HEK293T (cell line): ENCODE measurements around the gene TSPAN8.

Source experiments
- CTCF ChIA-PET: fragments of 350-600 bp; formaldehyde crosslinking; extraction: SDS; loops from one replicate; lab custom pipeline; 2021; ENCODE audit warnings: antibody characterized with exemption, inconsistent platforms; lab: Yijun Ruan, JAX
- POLR2A ChIA-PET: fragments of 350-600 bp; formaldehyde crosslinking; extraction: SDS; loops from one replicate; lab custom pipeline; 2020; ENCODE audit warnings: antibody characterized with exemption, inconsistent platforms; lab: Yijun Ruan, JAX
- DNase-seq: peaks from one replicate; pipeline ENCODE4 v3.0.0; 2012; ENCODE audit warnings: mixed read lengths; ENCODE audit errors: extremely low spot score
- ARNT ChIP-seq: fragments of 450-650 bp; IDR thresholded peaks from 2 replicates; pipeline ENCODE4 v1.6.1; 2017; ENCODE audit warnings: mild to moderate bottlenecking
- BHLHE40 ChIP-seq: fragments of 450-650 bp; IDR thresholded peaks from 2 replicates; pipeline ENCODE4 v1.6.1; 2016; ENCODE audit warnings: mild to moderate bottlenecking, moderate library complexity, borderline replicate concordance
- CTBP1 ChIP-seq: fragments of 450-650 bp; IDR thresholded peaks from 2 replicates; pipeline ENCODE4 v1.6.1; 2016; ENCODE audit warnings: borderline replicate concordance
- ELF4 ChIP-seq: fragments of 450-650 bp; IDR thresholded peaks from 2 replicates; pipeline ENCODE4 v1.6.1; 2017; ENCODE audit warnings: antibody characterized with exemption
- FOXA1 ChIP-seq: fragments of 450-650 bp; IDR thresholded peaks from 2 replicates; pipeline ENCODE4 v1.6.1; 2016; ENCODE audit warnings: mild to moderate bottlenecking
- FOXK2 ChIP-seq: fragments of 450-650 bp; IDR thresholded peaks from 2 replicates; pipeline ENCODE4 v1.6.1; 2016; ENCODE audit warnings: mild to moderate bottlenecking
- FOXM1 ChIP-seq: fragments of 450-650 bp; IDR thresholded peaks from 2 replicates; pipeline ENCODE4 v1.6.1; 2017; ENCODE audit warnings: mild to moderate bottlenecking, borderline replicate concordance
- HDGF ChIP-seq: fragments of 450-650 bp; IDR thresholded peaks from 2 replicates; pipeline ENCODE4 v1.6.1; 2017; ENCODE audit warnings: antibody characterized with exemption, borderline replicate concordance
- L3MBTL2 ChIP-seq: fragments of 450-650 bp; conservative IDR thresholded peaks from 2 replicates; pipeline ENCODE4 v1.6.1; 2016; ENCODE audit warnings: mild to moderate bottlenecking
- LEF1 ChIP-seq: fragments of 450-650 bp; IDR thresholded peaks from 2 replicates; pipeline ENCODE4 v1.6.1; 2017; ENCODE audit warnings: mild to moderate bottlenecking, borderline replicate concordance
- NFRKB ChIP-seq: fragments of 450-650 bp; IDR thresholded peaks from 2 replicates; pipeline ENCODE4 v1.6.1; 2016; ENCODE audit warnings: mild to moderate bottlenecking, moderate library complexity
- SP1 ChIP-seq: fragments of 450-650 bp; IDR thresholded peaks from 2 replicates; pipeline ENCODE4 v1.6.1; 2017
- SUZ12 ChIP-seq: fragments of 450-650 bp; IDR thresholded peaks from 2 replicates; pipeline ENCODE4 v1.6.1; 2016; ENCODE audit warnings: mild to moderate bottlenecking
- TARDBP ChIP-seq: fragments of 450-650 bp; IDR thresholded peaks from 2 replicates; pipeline ENCODE4 v1.6.1; 2016
- ZNF384 ChIP-seq: fragments of 450-650 bp; IDR thresholded peaks from 2 replicates; pipeline ENCODE4 v1.6.1; 2016
- TF ChIP-seq, protein P1 (sequence below): fragments of 450-650 bp; IDR thresholded peaks from 2 replicates; pipeline ENCODE4 v1.6.1; 2016

Gene TSPAN8

DNA sequence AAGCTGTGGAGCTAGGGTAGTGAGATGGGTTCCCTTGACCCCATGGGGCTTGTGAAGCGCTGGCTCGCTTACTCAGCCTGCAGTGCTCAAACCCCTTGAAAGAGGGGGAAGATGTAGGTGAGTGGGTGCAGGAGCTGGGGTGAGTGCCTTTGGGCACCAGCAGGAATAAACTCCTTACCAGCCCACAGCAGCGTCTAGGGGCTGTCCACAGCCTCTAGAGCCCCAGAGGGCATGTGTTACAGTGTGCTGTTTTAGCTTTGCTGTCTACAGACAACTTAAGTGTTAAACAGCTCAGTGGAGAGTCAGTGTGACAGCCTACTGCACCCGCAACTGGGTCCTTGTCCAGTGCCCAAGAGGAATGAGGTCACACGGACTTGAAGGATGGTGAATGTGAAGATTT, 48.0 kb downstream of the TSPAN8 start:
- TF ChIP-seq L3MBTL2 (no peak), ELF4 (no peak), ZNF384 (no peak), BHLHE40 (no peak)
- no peak for DNase-seq
- ChIA-PET POLR2A (no interaction called here), CTCF (no interaction called here)

DNA sequence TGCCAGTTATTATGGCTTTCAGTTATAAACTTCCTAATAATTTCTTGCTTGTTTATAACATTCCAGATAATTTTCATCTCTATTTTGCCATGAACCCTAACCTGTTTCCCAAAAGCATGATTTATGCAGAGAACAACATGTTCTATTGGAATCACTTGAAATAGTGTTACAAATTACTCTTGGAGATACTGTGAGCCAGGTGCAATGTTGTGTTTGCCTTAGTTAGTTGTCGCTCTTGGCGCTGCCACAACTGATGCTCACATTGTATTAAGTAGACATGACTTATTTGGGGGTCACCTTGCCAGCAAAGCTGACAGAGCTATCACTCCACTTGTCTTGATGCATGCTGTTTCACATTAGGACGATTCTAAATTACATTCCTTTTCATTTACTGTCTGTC, 49.4 kb downstream of the TSPAN8 start:
- CTCF ChIA-PET = no interaction called here
- no peak for DNase-seq
- POLR2A ChIA-PET = no interaction called here
- no peak for TF ChIP-seq LEF1
- no peak for TF ChIP-seq FOXA1
- TF ChIP-seq, protein P1, sequence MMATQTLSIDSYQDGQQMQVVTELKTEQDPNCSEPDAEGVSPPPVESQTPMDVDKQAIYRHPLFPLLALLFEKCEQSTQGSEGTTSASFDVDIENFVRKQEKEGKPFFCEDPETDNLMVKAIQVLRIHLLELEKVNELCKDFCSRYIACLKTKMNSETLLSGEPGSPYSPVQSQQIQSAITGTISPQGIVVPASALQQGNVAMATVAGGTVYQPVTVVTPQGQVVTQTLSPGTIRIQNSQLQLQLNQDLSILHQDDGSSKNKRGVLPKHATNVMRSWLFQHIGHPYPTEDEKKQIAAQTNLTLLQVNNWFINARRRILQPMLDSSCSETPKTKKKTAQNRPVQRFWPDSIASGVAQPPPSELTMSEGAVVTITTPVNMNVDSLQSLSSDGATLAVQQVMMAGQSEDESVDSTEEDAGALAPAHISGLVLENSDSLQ = no peak
- TF ChIP-seq BHLHE40 = no peak

DNA sequence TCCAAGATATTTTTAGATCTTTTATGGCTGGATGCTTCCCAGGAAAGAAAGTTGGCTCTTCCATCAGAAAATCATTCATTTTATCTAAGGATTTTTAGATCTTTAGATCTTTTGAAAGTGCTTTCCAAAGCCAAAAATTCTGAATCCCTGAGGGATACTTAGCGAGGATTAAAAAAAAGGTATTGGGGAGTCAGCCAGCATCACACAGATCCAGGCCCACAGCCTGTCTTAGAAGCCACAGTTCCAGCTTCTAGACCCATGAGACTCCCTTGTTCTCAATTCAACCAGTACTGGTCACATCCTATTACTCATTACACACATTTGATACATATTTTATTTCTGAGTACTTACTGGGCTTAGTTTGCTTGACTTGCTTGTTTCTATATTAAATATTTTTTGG, 49.9 kb downstream of the TSPAN8 start:
- TF ChIP-seq CTBP1 = no peak
- TF ChIP-seq SUZ12 = no peak
- TF ChIP-seq SP1 = no peak
- TF ChIP-seq LEF1 = no peak
- DNase-seq = no peak
- ChIA-PET CTCF (no interaction called here), POLR2A (no interaction called here)

DNA sequence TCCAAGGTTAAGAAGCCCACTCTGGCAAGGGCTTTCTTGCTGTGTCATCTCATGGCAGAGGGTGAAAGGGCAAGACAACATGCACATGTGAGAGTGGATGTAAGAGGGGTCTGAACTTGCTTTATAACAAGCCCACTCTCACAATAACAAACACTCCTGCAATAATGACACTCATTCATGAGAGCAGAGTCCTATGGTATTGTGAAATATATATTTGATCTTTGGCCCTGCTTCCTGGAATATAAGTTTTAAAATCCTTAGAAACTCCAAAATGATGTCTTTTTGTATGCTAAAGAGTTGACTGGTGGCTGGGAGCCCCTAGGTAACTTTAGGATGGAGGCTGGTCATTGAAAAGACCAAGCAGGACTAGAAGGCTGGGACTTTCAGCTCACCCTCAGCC, 51.8 kb downstream of the TSPAN8 start:
- ChIA-PET CTCF (no interaction called here), POLR2A (no interaction called here)
- TF ChIP-seq CTBP1 = no peak
- DNase-seq = no peak

DNA sequence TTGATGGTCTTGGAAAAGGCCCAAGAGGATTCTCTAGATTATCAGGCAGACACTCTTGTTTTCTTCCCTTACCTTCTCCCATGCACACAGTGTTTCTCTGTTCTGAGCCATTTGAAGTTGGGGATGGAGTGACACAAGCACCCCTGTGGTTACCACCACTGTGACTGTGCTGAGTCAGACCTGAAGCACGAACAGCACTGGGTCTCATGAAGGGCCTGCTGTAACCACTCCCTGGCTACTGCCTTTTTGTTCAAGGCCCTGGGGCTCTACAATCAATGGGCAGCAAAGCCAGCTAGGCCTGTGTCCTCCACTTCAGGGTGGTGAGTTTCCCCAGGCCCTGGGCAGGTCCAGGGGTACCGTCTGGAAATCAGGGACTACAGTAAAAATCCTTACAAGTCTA, 65.5 kb downstream of the TSPAN8 start:
- TF ChIP-seq BHLHE40 = no peak
- TF ChIP-seq HDGF = no peak
- no peak for TF ChIP-seq LEF1
- TF ChIP-seq, protein P1 = no peak
- no peak for TF ChIP-seq ZNF384
- no peak for TF ChIP-seq FOXM1
- no peak for TF ChIP-seq NFRKB
- TF ChIP-seq FOXA1 = no peak
- no peak for TF ChIP-seq L3MBTL2
- TF ChIP-seq SUZ12 = no peak
- TF ChIP-seq TARDBP = no peak
- no peak for TF ChIP-seq SP1
- no peak for TF ChIP-seq ELF4
- no peak for TF ChIP-seq FOXK2
- no peak for TF ChIP-seq ARNT
- no peak for TF ChIP-seq CTBP1
- CTCF ChIA-PET = no interaction called here
- POLR2A ChIA-PET = no interaction called here
- DNase-seq = no peak

DNA sequence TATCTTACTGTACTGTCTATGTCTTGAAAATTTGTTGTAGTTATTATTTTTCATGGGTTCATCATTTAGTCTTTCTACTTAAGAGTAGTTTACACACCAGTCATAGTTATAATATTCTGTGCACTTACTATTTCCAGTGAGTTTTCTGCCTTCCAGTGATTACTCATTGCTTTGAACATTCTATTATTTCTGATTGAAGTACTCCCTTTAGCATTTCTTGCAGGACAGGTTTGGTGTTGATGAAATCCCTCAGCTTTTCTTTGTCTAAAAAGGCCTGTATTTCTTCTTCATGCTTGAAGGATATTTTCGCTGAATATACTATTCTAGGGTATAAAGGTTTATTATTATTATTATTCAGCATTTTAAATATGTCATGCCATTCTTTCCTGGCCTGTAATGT, 66.8 kb downstream of the TSPAN8 start:
- ChIA-PET POLR2A (no interaction called here), CTCF (no interaction called here)
- no peak for DNase-seq
- TF ChIP-seq, protein P1 = no peak
- TF ChIP-seq L3MBTL2 (no peak), CTBP1 (no peak)

DNA sequence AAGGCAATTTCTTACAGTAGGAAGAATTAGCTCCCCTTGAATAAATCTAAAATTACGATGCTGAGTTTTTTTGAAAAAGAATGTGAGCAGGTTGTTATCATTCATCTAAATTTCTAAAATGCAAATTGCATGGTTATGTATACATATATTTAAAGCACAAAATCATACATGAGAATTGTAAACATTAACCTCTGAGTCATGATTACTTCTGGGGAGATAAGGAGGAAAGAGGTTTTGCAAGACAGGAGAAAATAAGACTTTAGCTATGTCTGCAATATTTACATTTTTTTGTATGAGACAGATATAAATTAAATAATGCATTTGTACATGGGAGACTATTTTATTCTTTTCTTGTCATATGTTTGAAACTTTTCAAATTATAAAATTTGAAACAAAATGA, 72.2 kb downstream of the TSPAN8 start:
- CTCF ChIA-PET = no interaction called here

More for the DNA sequence above, 72.2 kb downstream of the TSPAN8 start:
- TF ChIP-seq FOXA1 = no peak
- no peak for TF ChIP-seq HDGF
- no peak for TF ChIP-seq NFRKB
- TF ChIP-seq FOXM1 = no peak
- no peak for TF ChIP-seq SUZ12
- no peak for TF ChIP-seq SP1
- TF ChIP-seq LEF1 = no peak
- no peak for TF ChIP-seq ZNF384
- no peak for TF ChIP-seq TARDBP
- TF ChIP-seq ELF4 = no peak
- TF ChIP-seq, protein P1 = no peak
- no peak for TF ChIP-seq CTBP1
- no peak for TF ChIP-seq ARNT
- TF ChIP-seq BHLHE40 = no peak
- TF ChIP-seq L3MBTL2 = no peak
- no peak for TF ChIP-seq FOXK2
- DNase-seq = no peak
- POLR2A ChIA-PET = no interaction called here
